Endothelial cell of umbilical vein (primary cell): Measurements from ENCODE around the gene BCAP31. TPM values are rescaled to one million over a fixed set of nuclear protein-coding genes. Genes with fewer than 3 reads are reported as not detected.

Experiments used
- BruUV-seq: library from RNA; stranded (reverse); fragments of 400-500 nt; replicated peaks from 2 replicates; lab custom pipeline; 2021; lab: Mats Ljungman, UMichigan
- CTCF ChIA-PET: fragments of 300-600, 350-600 bp; sonication (Branson Sonifier 250); formaldehyde crosslinking; loops from one replicate; lab custom pipeline; 2021; ENCODE audit warnings: antibody characterized with exemption, inconsistent platforms; lab: Charles Lee
- POLR2A ChIA-PET: fragments of 300-600, 350-600 bp; sonication (Branson Sonifier 250); formaldehyde crosslinking; loops from one replicate; lab custom pipeline; 2021; ENCODE audit warnings: antibody characterized with exemption, inconsistent platforms; lab: Charles Lee
- DNase-seq: peaks from one replicate; pipeline ENCODE4 v3.0.0-alpha.2; 2011; ENCODE audit warnings: low read depth, low spot score
- FAIRE-seq: peaks from 2 replicates; lab custom pipeline; 2011; peaks lifted over from hg19 to GRCh38; lab: Jason Lieb, UNC
- H2AFZ ChIP-seq: 2 replicates; pipeline ENCODE4 v1.6.0; 2012; ENCODE audit warnings: low read depth, low read length, control low read depth, inconsistent platforms
- H3K27ac ChIP-seq: 2 replicates; pipeline ENCODE4 v1.5.1; 2011; ENCODE audit warnings: low read depth, mild to moderate bottlenecking, control low read depth, low read length, moderate library complexity; ENCODE audit not compliant: insufficient read depth
- H3K27me3 ChIP-seq, 2 experiments: 2 replicates each; pipeline versions ENCODE4 v1.6.0 to v1.6.1; 2011; ENCODE audit warnings: low read length in 2 of 2, mixed read lengths in 1 of 2; ENCODE audit not compliant: control insufficient read depth in 2 of 2, insufficient read depth in 2 of 2
- H3K36me3 ChIP-seq, 2 experiments: 2 replicates in 1 of 2; 3 replicates in 1 of 2; pipeline ENCODE4 v1.5.1; 2011; ENCODE audit warnings: low read length in 2 of 2, mild to moderate bottlenecking in 1 of 2, moderate library complexity in 1 of 2; ENCODE audit not compliant: control insufficient read depth in 2 of 2, insufficient read depth in 2 of 2; ENCODE audit errors: extremely low read depth in 1 of 2
- H3K4me1 ChIP-seq: 3 replicates; pipeline ENCODE4 v1.5.1; 2011; ENCODE audit warnings: mild to moderate bottlenecking, low read length; ENCODE audit not compliant: control insufficient read depth, insufficient read depth; ENCODE audit errors: extremely low read depth
- H3K4me2 ChIP-seq: 2 replicates; pipeline ENCODE4 v1.6.1; 2011; ENCODE audit warnings: low read length, control low read depth, mixed read lengths; ENCODE audit not compliant: insufficient read depth
- H3K4me3 ChIP-seq, 3 experiments: fragments of 200-600 bp in 1 of 3; sonication (generic), shearing (Covaris generic) in 1 of 3; replicated peaks in 1 of 3; 2 replicates each; pipeline ENCODE4 v1.5.1; 2011 to 2016; ENCODE audit warnings: control low read depth in 3 of 3, low read length in 3 of 3, mild to moderate bottlenecking in 2 of 3, inconsistent platforms in 1 of 3, low read depth in 1 of 3, moderate library complexity in 1 of 3; ENCODE audit not compliant: insufficient read depth in 1 of 3
- H3K79me2 ChIP-seq: 2 replicates; pipeline ENCODE4 v1.6.0; 2012; ENCODE audit warnings: low read length, inconsistent platforms; ENCODE audit not compliant: control insufficient read depth, insufficient read depth
- H3K9ac ChIP-seq: replicated peaks from 2 replicates; pipeline ENCODE3; 2011; ENCODE audit warnings: low read length, control low read depth; ENCODE audit not compliant: insufficient read depth; ENCODE audit errors: extremely low read depth
- H3K9me1 ChIP-seq: replicated peaks from 3 replicates; pipeline ENCODE4 v1.6.0; 2011; ENCODE audit warnings: mild to moderate bottlenecking, low read length; ENCODE audit not compliant: control insufficient read depth, insufficient read depth; ENCODE audit errors: extremely low read depth
- H3K9me3 ChIP-seq: replicated peaks from 2 replicates; pipeline ENCODE4 v1.5.1; 2012; ENCODE audit warnings: low read length, inconsistent platforms; ENCODE audit not compliant: control insufficient read depth, insufficient read depth
- H4K20me1 ChIP-seq: replicated peaks from 2 replicates; pipeline ENCODE3; 2011; ENCODE audit warnings: mild to moderate bottlenecking, low read length; ENCODE audit not compliant: control insufficient read depth, insufficient read depth; ENCODE audit errors: extremely low read depth
- EZH2 ChIP-seq: IDR thresholded peaks from 2 replicates; pipeline ENCODE4 v1.6.1; 2012; ENCODE audit warnings: borderline replicate concordance, low read depth, mild to moderate bottlenecking, moderate library complexity, low read length, inconsistent platforms; ENCODE audit not compliant: severe bottlenecking
- FOS ChIP-seq: IDR thresholded peaks from 2 replicates; pipeline ENCODE4 v1.6.1; 2011; ENCODE audit warnings: mild to moderate bottlenecking, low read length, moderate library complexity, borderline replicate concordance; ENCODE audit not compliant: insufficient read depth
- GATA2 ChIP-seq: IDR thresholded peaks from 2 replicates; pipeline ENCODE4 v1.7.0; 2011; ENCODE audit warnings: low read depth, mild to moderate bottlenecking, moderate library complexity, mixed read lengths, low read length; ENCODE audit not compliant: insufficient read length, insufficient read depth
- JUN ChIP-seq: IDR thresholded peaks from 2 replicates; pipeline ENCODE4 v1.6.1; 2011; ENCODE audit warnings: borderline replicate concordance, low read depth; ENCODE audit not compliant: insufficient read length, insufficient read depth
- MYC ChIP-seq: IDR thresholded peaks from one replicate; pipeline ENCODE4 v1.6.1; 2011; ENCODE audit warnings: mild to moderate bottlenecking, low read depth, low read length
- POLR2A ChIP-seq: IDR thresholded peaks from 2 replicates; pipeline ENCODE4 v1.6.1; 2012; ENCODE audit warnings: low read depth, mild to moderate bottlenecking, control low read depth, low read length
- POLR2AphosphoS5 ChIP-seq: IDR thresholded peaks from 2 replicates; pipeline ENCODE4 v1.6.1; 2012; ENCODE audit warnings: low read depth, mild to moderate bottlenecking, control low read depth, low read length, moderate library complexity; ENCODE audit not compliant: insufficient read depth
- dilution Hi-C: fragments of 300-500 bp; cut with MboI; formaldehyde crosslinking; loops from one replicate; pipeline ENCODE4 v1.15.0; 2019; ENCODE audit warnings: low sequenced_read_pairs; ENCODE audit not compliant: extremely low pct_ligation_motif_present
- intact Hi-C: fragments of 100-400 bp; cut with micrococcal nuclease; formaldehyde crosslinking; loops from one replicate; pipeline ENCODE4 v1.10.0; 2022
- polyA plus RNA-seq, 4 experiments: library from polyadenylated mRNA; depleted of rRNA in 3 of 4; stranded (reverse) in 3 of 4; unstranded in 1 of 4; fragments of >200 nt; gene quantifications; 2 replicates each; pipeline versions ENCODE4 v1.2.1 to v1.2.3, GENCODE V29; 2011 to 2012; ENCODE audit warnings: missing spikeins in 1 of 4
- total RNA-seq: library from RNA; stranded (reverse); gene quantifications from 2 replicates; pipeline ENCODE4 v1.2.3, GENCODE V29; 2021
- TF ChIP-seq, protein P1 (sequence below): IDR thresholded peaks from 2 replicates; pipeline ENCODE4 v1.6.1; 2011; ENCODE audit not compliant: insufficient read depth, insufficient read length
- TF ChIP-seq, protein P2 (sequence below), 2 donors: IDR thresholded peaks; 1 replicate in 1 of 2; 2 replicates in 1 of 2; pipeline ENCODE4 v1.5.1; 2011; ENCODE audit warnings: low read length in 2 of 2, mild to moderate bottlenecking in 2 of 2, moderate library complexity in 2 of 2, control low read depth in 1 of 2, inconsistent platforms in 1 of 2, low read depth in 1 of 2; ENCODE audit not compliant: insufficient read depth in 1 of 2; ENCODE audit errors: extremely low read depth in 1 of 2

BCAP31 gene
- total and polyA plus RNA-seq, 2 donors (not counting 3 experiments of a cell fraction or from before 2014, with no cell fraction given), result 169 to 203 TPM

DNA sequence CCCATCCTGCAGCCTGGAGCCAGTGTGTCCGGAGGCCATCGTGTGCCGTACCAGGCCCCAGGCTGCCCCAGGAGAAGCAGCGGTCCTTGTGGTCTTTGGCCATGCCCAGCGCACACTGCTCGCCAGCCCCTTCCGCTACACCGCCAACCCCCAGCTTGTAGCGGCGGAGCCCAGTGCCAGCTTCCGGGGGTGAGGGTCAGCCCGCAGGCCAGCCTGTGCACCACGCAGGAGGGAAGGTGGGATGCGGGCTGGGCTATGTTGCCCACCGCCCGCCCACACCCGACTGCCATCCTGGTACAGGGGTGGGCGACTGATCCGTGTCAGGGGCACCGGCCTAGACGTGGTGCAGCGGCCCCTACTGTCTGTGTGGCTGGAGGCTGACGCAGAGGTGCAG lies 49.0 kb upstream of the BCAP31 start:
- POLR2A ChIA-PET, result no interaction called here
- dilution Hi-C loops (no loop called here), intact Hi-C loops (no loop called here)
- Histone ChIP-seq H2AFZ (no peak overlapping the region), H3K27ac (no peak overlapping the region), H3K27me3 (no peaks in the 10 kb centered on the region), H3K9ac (no peak overlapping the region), H3K79me2 (no peaks in the 10 kb centered on the region), H3K36me3 (peaks cover 0 to 22% of the 10 kb centered on the region in 2 experiments), H3K4me1 (no peaks in the 10 kb centered on the region), H3K9me1 (no peaks in the 10 kb centered on the region), H4K20me1 (no peaks in the 10 kb centered on the region), H3K4me2 (no peak overlapping the region), H3K4me3 (no peak overlapping the region), H3K9me3 (no peaks in the 10 kb centered on the region)
- DNase-seq (no peak), FAIRE-seq (no peak)
- TF ChIP-seq GATA2 (no peak), FOS (no peak), MYC (no peak), POLR2A (no peak), POLR2AphosphoS5 (no peak), EZH2 (no peak), JUN (no peak)
- TF ChIP-seq, protein P1, sequence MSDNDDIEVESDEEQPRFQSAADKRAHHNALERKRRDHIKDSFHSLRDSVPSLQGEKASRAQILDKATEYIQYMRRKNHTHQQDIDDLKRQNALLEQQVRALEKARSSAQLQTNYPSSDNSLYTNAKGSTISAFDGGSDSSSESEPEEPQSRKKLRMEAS, result no peak
- TF ChIP-seq, protein P2, sequence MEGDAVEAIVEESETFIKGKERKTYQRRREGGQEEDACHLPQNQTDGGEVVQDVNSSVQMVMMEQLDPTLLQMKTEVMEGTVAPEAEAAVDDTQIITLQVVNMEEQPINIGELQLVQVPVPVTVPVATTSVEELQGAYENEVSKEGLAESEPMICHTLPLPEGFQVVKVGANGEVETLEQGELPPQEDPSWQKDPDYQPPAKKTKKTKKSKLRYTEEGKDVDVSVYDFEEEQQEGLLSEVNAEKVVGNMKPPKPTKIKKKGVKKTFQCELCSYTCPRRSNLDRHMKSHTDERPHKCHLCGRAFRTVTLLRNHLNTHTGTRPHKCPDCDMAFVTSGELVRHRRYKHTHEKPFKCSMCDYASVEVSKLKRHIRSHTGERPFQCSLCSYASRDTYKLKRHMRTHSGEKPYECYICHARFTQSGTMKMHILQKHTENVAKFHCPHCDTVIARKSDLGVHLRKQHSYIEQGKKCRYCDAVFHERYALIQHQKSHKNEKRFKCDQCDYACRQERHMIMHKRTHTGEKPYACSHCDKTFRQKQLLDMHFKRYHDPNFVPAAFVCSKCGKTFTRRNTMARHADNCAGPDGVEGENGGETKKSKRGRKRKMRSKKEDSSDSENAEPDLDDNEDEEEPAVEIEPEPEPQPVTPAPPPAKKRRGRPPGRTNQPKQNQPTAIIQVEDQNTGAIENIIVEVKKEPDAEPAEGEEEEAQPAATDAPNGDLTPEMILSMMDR (IDR thresholded peaks at IDR 0.05; ENCODE audit: extremely low read depth in 1 of 2, insufficient read depth in 1 of 2, low read depth in 1 of 2, low read length in 2 of 2), result no peak
- BruUV-seq, result no TSS peak
- CTCF ChIA-PET, result no interaction called here
